GM21381 (cell line): ENCODE data around the gene YWHAE.
"Not testable (repeated sequence)": the region's sequence is repeated elsewhere in the genome, so short reads cannot be mapped to it uniquely, and the experiment has no call there.

ENCODE experiments used
- ATAC-seq: cut with Tn5 transposase; IDR thresholded peaks from one replicate; pipeline ENCODE4 v1.9.1; 2021; ENCODE audit warnings: mild to moderate bottlenecking, moderate library complexity; ENCODE audit not compliant: unreplicated experiment

YWHAE gene

DNA sequence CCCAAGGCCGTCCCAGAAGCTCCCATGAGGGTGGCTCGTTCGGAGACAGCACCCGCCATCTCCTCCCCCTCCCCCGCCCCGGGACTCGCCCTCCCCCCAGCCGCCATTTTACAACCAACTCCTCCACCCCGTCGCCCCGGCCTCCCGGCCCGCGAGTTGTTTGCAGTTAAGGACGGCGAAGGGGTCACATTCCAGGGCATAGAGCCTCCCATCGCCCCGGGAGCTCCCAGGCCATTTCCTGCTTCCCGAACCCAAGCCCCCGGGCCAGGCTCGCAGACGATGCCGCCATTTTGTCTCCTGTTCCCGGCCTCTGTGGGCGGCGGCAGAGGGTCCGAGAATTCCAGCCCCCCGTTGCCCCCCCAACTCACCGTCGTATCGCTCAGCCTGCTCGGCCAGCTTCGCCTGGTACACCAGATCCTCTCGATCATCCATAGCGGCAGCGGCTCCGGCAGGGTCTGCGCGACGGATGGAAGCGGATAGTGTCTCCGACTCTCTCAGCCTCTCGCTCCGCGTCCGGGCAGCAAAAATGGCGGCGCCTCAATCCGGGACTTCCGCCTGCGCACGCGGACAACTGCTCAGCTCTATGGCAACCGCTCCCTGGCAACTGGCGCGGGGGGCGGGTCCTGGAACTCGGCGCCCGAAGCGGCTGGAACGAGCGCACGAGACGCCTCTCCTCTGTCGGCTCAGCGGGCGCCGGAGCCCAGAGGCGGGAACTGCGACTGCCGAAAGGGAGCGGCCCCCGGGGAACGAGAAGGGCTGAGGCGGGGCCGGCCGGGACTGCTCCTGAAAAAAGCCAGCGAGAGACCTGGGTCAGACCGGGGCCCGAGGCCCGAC, at the start of gene YWHAE:
Gene YWHAE (minus strand): TSS at position 544 of the 834 bp plus-strand sequence. CDS start 112 bp downstream, at position 432.
- ATAC-seq, result peak; percentile 94

DNA sequence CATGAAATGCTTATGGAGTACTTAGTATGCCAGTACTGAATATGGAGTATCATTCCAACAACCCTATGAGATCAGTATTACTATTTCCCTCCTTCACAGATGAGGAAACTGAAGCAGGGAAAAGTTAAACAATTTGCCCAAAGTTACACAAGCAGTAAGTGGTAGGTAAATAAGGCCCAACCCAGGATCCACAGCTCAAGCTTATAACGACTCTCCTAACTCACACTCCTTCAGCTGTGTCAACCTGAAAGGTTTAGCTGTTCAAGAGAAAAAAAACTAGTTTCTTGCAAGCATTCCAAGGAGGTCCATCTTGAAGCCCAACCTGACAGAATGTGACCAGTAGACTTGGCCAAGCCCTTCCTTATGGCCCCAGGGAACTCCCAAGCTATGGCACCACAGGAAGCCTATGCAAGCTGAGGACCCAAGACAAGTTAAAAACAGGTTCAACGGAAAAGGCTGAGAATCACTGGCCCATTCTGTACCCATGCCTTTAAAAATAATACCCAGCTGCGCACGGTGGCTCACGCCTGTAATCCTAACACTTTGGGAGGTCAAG, 49.5 kb upstream of the YWHAE start:
- no peak for ATAC-seq

DNA sequence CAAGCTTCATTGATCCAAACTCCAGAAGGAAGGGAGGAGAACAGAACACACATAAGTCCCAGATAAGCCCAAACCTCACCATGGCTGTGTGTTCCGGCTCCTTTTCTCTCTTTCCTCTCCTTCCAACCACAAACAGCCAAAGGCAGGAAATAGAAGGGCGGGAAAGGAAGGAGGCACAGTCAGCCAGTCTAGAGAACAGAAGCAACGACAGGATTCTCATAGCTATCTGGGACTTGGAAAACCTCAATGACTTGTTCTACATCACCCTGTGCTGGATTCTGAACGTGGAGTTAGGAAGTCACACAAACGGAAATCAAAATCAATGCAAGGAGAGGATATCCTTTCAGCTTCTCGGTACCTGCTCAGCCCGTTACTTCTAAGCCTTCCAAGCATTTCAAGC, 47.0 kb upstream of the YWHAE start:
- no peak for ATAC-seq

DNA sequence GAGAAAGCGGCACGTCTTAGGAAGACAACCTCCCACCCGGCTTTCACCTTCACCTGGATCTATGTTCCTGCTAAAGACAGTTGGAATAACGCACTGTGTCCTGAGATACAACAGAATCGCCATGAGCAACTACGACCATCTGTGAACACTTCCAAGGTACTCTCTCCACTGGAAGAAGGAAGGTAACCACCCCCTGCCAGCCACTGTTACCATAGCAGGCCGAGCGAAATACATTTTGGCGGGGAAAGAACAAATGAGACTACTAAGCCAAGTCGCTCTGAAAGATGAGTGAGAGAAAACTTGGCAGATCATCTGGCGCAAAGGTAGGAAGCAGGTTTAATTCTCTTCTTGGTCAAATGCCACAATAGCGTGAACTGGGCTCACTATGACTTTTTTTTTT, 46.2 kb upstream of the YWHAE start:
- no peak for ATAC-seq

DNA sequence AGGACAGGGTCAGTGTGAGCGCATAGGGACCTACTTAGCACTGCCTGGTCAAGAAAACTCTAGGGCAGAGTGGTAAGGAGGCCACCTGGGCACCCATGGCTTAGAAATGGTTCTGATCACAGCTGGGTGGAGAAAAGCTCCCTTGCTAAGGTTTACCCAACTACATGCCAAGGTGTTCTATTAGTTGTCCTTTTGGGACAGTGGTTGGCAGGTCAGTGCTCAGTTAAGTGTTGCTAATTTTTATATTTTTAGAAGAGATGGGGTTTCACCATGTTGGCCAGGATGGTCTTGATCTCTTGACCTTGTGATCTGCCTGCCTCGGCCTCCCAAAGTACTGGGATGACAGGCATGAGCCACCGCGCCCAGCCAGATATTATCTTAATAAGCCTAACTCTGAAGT, 45.7 kb upstream of the YWHAE start:
- not testable (repeated sequence) for ATAC-seq

DNA sequence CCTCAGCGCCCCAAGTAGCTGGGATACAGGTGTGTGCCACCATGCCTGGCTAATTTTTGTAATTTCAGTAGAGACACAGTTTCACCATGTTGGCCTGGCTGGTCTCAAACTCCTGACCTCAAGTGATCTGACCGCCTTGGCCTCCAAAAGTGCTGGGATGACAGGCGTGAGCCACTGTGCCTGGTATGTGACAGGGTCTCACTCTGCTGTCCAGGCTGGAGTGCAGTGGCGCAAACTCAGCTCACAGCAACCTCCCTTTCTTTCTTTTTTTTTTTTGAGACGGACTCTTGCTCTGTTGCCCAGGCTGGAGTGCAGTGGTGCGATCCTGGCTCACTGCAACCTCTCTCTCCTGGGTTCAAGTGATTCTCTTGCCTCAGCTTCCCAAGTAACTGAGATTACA, 42.7 kb upstream of the YWHAE start:
- not testable (repeated sequence) for ATAC-seq

DNA sequence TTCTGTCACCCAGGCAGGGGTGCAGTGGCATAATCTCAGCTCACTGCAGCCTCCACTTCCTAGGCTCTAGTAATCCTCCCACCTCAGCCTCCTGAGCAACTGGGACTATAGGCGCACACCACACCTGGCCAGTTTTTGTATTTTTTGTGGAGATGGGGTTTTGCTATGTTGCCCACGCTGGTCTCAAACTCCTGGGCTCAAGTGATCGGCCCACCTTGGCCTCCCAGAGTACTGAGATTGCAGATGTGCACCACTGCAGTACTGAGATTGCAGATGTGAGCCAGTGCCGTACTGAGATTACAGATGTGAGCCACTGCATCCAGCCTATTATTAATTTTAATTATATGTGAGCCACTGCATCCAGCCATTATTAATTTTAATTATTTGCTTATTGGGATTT, 42.2 kb upstream of the YWHAE start:
- no peak for ATAC-seq

DNA sequence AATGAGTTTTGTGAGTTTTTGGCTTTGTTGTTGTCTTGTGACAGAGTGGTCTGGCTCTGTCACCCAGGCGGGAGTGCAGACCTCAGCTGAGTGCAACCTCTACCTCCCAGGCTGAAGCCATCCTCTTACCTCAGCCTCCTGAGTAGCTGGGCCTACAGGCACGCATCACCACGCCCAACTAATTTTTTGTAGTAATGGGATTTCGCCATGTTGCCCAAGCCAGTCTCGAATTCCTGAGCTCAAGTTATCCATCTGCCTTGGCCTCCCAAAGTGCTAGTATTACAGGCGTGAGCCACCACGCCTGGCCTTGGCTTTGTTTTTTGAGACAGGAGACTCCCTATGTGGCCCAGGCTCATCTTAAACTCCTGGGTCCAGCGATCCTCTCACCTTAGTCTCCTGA, 40.9 kb upstream of the YWHAE start:
- ATAC-seq, result no peak

DNA sequence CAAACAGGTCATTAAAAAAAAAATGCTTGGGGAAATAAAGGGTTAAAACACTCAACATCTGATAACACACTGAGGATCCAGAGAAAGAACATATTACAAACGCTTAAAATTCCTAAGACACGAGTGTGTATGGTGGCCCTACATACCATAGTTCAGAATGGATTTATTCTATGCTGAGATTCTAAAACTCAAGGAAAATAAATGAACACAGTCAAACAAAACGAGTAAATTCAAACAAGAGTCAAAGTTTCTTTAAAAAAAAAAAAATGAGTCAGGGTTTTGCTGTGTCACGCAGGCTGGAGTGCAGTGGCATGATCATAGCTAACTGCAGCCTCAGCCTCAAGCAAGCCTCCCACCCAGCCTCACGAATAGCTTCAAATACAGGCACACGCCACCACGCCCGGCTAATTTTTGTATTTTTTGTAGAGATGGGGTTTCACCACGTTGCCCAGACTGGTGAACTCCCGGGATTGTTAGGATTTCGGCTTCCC, 38.6 kb upstream of the YWHAE start:
- no peak for ATAC-seq

DNA sequence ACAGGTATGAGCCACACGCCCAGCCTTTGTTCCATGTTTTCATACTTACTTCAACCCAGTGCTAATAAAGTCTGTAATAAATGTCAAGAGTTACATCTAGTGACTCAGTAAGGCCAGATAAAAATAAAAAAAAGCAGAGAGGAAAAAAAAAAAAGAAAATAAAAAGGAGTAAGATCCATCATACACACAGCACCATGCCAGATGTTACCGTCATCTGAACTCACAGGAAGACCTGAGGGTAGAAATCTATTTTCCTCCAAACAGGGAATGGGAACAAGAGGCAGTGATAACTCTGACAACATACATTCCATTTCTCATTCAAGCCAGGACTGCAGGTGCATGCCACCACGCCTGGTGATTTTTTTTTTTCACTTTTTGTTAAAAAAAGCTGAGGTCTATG, 35.3 kb upstream of the YWHAE start:
- no peak for ATAC-seq

DNA sequence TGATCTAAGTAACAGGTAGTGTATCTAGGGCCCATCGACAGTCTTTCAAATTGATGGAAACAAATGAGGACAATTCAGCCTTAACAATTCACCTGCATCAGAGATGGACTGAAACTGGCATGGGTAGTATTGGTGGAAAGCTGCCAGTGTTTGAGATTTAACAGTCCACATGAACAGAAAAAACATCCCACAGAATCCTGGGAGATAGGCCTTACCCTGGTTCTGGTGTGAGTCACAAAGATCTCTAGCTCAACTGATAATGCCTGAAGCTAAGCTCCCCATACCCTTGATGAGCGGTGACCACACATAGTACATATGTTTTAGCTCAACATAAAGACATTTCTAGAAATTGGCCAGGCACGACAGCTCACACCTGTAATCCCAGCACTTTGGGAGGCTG, 34.1 kb upstream of the YWHAE start:
- ATAC-seq, result no peak

DNA sequence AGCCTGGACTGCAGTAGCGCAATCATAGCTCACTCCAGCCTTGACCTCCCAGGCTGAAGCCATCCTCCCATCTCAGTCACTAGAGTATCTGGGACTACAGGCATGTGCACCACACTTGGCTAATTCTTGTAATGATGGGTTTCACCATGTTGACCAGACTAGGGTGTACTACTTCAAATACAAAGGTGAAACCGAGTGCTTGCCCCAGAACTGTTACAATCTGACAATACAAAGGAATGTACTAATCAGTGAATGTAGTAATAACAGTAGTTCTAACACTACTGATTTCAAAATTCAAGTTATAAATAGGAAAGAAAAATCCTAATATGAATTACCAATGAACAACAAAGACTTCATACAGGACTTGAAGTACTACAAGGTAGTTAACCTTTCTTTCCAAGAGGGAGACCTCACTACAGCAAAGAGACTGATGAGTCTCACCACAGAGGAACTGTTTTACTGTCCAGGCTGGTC, 31.6 kb upstream of the YWHAE start:
- ATAC-seq, result no peak

DNA sequence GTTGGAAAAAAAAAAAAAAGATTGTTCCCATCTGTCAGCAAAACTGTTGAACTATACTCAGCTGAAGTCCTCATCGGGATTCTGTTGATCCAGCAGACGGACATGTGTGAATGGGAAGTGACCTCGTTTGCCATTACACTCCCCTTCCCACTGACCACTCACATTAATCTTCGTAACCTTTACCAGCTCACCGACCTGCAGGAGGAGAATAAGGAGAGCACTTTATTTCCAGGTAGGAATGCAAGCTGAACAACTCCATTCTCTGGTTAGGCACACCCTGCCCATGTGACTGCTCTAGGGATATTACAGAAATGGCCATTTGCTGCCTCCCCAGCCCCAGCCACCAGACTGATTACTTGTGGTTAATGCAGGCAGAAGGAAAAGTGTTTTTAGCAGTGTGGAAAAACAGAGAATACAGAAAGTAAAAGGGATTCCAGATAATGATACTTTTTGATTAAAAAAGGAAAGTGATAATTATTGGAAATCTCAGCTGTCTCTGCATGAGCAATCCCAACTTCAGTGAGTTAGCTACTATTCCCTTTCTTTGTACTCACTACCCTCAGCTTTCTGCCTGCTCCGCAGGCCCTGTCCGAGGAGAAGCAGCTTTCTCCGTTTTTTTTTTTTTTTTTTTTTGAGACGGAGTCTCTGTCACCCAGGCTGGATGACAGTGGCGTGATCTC, 23.6 kb upstream of the YWHAE start:
- ATAC-seq, result no peak

DNA sequence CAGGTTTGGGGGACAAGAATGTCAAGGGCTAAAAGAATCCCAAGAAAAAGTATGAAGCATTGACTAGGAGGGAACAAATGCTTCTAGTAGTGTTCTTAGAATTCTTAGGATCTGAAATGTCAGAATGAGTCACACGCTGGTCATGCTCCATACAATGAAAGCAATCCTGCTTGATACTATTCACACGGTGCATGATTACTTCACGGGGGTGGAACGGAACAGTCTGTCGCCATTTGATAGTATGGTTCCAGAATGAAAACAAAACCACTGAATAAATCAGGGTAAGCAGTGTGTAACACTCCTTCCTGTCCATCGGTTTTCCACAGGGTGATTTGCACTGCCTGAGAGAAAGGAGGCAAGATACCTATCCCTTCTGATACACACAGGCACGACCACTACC, 22.9 kb upstream of the YWHAE start:
- ATAC-seq, result no peak

DNA sequence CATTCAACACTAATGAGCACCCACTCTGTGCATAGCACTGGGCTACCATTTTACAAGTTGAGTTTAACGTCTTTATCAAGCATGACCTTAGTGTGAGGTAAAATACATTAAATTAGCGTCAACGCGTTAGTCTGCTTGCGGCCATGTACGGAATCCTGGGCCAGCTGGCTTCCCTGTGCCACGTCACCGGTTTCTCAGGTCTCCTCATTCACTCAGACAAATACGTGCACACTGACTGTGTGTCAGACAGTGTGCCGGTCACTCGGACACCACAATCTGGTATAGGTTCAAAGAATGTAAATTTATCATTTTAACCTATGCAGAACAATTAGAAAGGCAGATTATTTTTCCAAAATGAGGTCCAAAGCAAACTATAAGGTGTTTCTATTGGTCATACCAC, 21.4 kb upstream of the YWHAE start:
- no peak for ATAC-seq

DNA sequence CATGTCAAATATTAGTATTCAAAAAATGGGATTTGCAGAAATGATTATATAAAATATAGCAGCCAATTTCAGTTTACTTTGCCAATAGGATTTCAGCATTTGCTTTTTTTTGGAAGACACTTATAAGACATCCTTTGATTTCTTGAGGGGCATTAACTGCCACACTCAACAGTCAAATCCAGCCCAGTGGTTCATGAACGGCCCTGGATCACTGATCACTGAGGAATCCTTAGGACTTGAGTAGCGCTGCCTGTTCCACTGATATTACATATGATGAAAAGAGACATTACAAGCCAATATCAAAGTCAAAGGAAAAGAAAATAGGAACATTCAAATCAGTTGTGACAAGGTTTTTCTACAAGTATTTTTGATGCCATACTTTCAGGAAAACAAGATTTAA, 21.0 kb upstream of the YWHAE start:
- ATAC-seq, result no peak

DNA sequence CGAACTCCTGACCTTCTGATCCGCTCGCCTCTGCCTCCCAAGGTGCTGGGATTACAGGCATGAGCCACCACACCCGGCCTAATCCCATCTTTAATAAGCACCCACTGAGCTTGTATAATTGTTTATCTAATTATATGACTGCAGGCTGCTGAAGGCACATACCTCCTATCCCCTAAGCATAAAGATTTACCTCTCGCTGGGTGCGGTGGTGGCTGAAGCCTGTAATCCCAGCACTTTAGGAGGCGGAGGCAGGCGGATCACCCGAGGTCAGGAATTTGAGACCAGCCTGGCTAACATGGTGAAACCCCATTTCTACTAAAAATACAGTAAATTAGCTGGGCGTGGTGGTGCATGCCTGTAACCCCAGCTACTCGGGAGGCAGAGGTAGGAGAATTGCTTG, 20.1 kb upstream of the YWHAE start:
- no peak for ATAC-seq

DNA sequence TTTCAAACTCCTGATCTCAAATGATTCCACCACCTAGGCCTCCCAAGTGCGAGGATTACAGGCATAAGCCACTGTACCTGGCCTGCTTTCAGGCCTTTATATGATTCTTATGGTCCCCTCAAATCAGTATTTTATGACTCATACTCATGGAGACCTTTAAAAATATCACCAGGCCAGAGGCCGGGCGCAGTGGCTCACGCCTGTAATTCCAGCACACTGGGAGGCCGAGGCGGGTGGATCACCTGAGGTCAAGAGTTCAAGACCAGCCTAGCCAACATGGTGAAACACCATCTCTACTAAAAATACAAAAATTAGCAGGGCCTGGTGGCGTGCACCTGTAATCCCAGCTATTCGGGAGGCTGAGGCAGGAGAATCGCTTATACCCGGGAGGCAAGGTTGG, 18.5 kb upstream of the YWHAE start:
- not testable (repeated sequence) for ATAC-seq

DNA sequence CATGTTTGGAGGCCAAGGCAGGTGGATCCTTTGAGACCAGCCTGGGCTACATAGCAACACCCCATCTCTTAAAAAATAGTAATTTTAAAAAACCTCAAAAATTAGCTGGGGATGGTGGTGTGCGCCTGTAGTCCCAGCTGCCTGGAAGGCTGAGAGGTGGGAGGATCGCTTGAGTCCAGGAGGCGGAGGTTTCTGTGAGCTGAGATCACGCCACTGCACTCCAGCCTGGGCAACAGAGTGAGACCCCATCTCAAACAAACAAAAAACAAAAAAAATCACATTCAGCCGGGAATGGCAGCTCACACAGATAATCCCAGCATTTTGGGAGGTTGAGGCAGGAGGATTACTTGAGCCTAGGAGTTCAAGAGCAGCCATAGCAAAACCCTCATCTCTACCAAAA, 16.4 kb upstream of the YWHAE start:
- ATAC-seq, result no peak

DNA sequence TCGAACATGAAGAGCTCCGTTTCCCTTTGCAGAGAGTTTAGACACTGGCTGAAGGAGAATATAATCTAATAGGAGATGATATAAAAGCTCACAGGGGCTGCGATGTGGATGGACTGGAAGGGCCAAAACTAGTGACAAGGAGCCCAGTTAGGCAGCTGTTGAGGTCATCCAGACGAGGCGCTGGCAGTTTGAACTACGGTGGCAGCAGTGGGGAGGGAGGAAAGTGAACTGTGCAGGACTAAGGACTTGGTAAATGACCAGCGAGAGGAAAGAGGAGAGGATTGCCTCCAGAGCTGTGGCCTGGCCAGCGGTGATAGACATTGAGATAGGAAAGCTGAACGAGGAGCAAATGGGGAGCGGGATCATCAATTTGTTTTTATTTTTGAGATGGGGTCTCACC, 14.6 kb upstream of the YWHAE start:
- no peak for ATAC-seq

DNA sequence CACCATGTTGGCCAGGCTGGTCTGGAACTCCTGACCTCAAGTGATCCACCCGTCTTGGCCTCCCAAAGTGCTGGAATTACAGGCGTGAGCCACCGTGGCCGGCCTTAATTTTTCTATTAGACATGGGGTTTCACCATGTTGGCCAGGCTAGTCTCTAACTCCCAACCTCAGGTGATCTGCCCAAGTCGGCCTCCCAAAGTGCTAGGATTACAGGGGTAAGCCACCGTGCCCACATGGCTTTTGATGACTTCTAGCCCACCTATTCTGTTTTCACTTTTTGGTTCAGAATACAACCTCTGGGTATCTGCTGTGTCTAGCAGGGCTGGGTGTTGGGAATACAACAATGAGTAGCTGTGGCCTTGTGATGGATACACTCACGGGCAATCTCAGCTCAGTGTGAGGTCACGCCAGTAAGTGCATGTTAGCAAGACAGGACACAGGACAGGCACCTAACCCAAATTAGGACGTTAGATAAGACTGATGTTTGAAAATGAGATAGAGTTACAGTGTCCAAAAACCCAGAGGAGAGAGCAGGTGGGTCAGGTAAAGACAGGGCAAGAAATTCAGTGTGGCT, 14.1 kb upstream of the YWHAE start:
- no peak for ATAC-seq
